ENCODE data around the gene RHBDD1. TPM values are rescaled to one million over a fixed set of nuclear protein-coding genes. Genes with fewer than 3 reads are reported as not detected.

The RHBDD1 gene
- total RNA-seq = 10 to 100 TPM; 17.9 to 46.2 (median 20.0) TPM

GRCh38 chr2:226835796-226836547 lies at the start of gene RHBDD1:
Gene RHBDD1 (plus strand): TSS chr2:226836054. CDS start chr2:226864694, 28,640 bp downstream.
- intact Hi-C loops (cut with DNase I; ENCODE audit: low total_unique reads) = no loop called here
- peak within 1 kb of the TSS; percentile 99 for H3K27ac ChIP-seq
- DNase-seq (ENCODE audit: low spot score in 2 of 2) = peak; percentile 86 to 91
- H3K27me3 ChIP-seq = no peaks in the 10 kb centered on the region
- peak within 1 kb of the TSS; percentile 81 to 86 (median 85) for H3K4me3 ChIP-seq
- no peak for TF ChIP-seq CTCF (IDR thresholded peaks at IDR 0.05)
- peak; percentile 84 to 95 (median 92) for TF ChIP-seq POLR2AphosphoS5 (IDR thresholded peaks at IDR 0.05)
- TF ChIP-seq POLR2A (IDR thresholded peaks at IDR 0.05) = no peak
- H3K36me3 ChIP-seq = no peaks in the 10 kb centered on the region
- H3K4me1 ChIP-seq = peaks cover 0 to 8% of the 10 kb centered on the region in 2 donors
- H3K9me3 ChIP-seq = no peaks in the 10 kb centered on the region

- H3K4me1 ChIP-seq = peaks cover 0 to 3% of the 10 kb centered on the region in 2 donors
- H3K4me3 ChIP-seq = peak overlapping the region in 1 of 3 donors; percentile 9
- H3K36me3 ChIP-seq = no peaks in the 10 kb centered on the region
- no peak for DNase-seq (ENCODE audit: low spot score in 2 of 2)
- intact Hi-C loops (cut with DNase I; ENCODE audit: low total_unique reads) = no loop called here
- TF ChIP-seq CTCF (IDR thresholded peaks at IDR 0.05) = no peak
- TF ChIP-seq POLR2A (IDR thresholded peaks at IDR 0.05) = no peak
- no peak for TF ChIP-seq POLR2AphosphoS5 (IDR thresholded peaks at IDR 0.05)
- peak overlapping the region; percentile 71 to 75 for H3K27ac ChIP-seq
- no peaks in the 10 kb centered on the region for H3K27me3 ChIP-seq
- no peaks in the 10 kb centered on the region for H3K9me3 ChIP-seq
Observed at GRCh38 chr2:226788064-226788463, 47.8 kb upstream of the RHBDD1 start.

- no peak for TF ChIP-seq POLR2AphosphoS5 (IDR thresholded peaks at IDR 0.05)
- H3K27me3 ChIP-seq = no peaks in the 10 kb centered on the region
- no peaks in the 10 kb centered on the region for H3K9me3 ChIP-seq
- no peaks in the 10 kb centered on the region for H3K36me3 ChIP-seq
- DNase-seq (ENCODE audit: low spot score in 2 of 2) = no peak
- peak overlapping the region; percentile 71 to 75 for H3K27ac ChIP-seq
- H3K4me3 ChIP-seq = peak overlapping the region in 1 of 3 donors; percentile 9
- intact Hi-C loops (cut with DNase I; ENCODE audit: low total_unique reads) = no loop called here
- H3K4me1 ChIP-seq = peaks cover 0 to 3% of the 10 kb centered on the region in 2 donors
Observed at GRCh38 chr2:226788881-226789490, 46.9 kb upstream of the RHBDD1 start.

- peak overlapping the region; percentile 71 to 75 for H3K27ac ChIP-seq
- H3K36me3 ChIP-seq = no peaks in the 10 kb centered on the region
- H3K27me3 ChIP-seq = no peaks in the 10 kb centered on the region
- peaks cover 0 to 3% of the 10 kb centered on the region in 2 donors for H3K4me1 ChIP-seq
- intact Hi-C loops (cut with DNase I; ENCODE audit: low total_unique reads) = loop anchor here (10.0 kb wide), 1 partner anchor 45 kb away; no protein-coding TSS in a partner anchor
- no peak for TF ChIP-seq POLR2AphosphoS5 (IDR thresholded peaks at IDR 0.05)
- no peak for TF ChIP-seq CTCF (IDR thresholded peaks at IDR 0.05)
- TF ChIP-seq POLR2A (IDR thresholded peaks at IDR 0.05) = no peak
- no peak for DNase-seq (ENCODE audit: low spot score in 2 of 2)
- H3K4me3 ChIP-seq = peak overlapping the region in 1 of 3 donors; percentile 4
- no peaks in the 10 kb centered on the region for H3K9me3 ChIP-seq
Observed at GRCh38 chr2:226790011-226790410, 45.8 kb upstream of the RHBDD1 start.

GRCh38 chr2:226790431-226790830 lies 45.4 kb upstream of the RHBDD1 start:
- intact Hi-C loops (cut with DNase I; ENCODE audit: low total_unique reads) = loop anchor here (10.0 kb wide), 1 partner anchor 46 kb away; no protein-coding TSS in a partner anchor
- Histone ChIP-seq H3K36me3 (no peaks in the 10 kb centered on the region), H3K27me3 (no peaks in the 10 kb centered on the region), H3K4me3 (peak overlapping the region in 2 of 3 donors; percentile 87 to 88), H3K9me3 (no peaks in the 10 kb centered on the region), H3K27ac (peak overlapping the region; percentile 94 to 95), H3K4me1 (peaks cover 0 to 3% of the 10 kb centered on the region in 2 donors)
- no peak for TF ChIP-seq POLR2AphosphoS5 (IDR thresholded peaks at IDR 0.05)
- TF ChIP-seq CTCF (IDR thresholded peaks at IDR 0.05) = no peak
- no peak for TF ChIP-seq POLR2A (IDR thresholded peaks at IDR 0.05)
- DNase-seq (ENCODE audit: low spot score in 2 of 2) = no peak

Measured in breast epithelium (tissue), 4 donors.